Gastroesophageal sphincter (tissue), 3 donors: ENCODE measurements around the gene DBH.

Experiments
- CTCF ChIP-seq, 4 experiments: fragments of 200-600 bp in 2 of 4; fragments of 450-650 bp in 2 of 4; sonication (generic) in 1 of 4; IDR thresholded peaks; one replicate each; pipeline ENCODE4 v1.5.1; 2017 to 2019; ENCODE audit warnings: antibody characterized with exemption in 4 of 4, mild to moderate bottlenecking in 2 of 4, moderate library complexity in 2 of 4
- EP300 ChIP-seq: sonication (generic); formaldehyde crosslinking; IDR thresholded peaks from one replicate; pipeline ENCODE4 v1.6.1; 2017; ENCODE audit warnings: antibody characterized with exemption, mild to moderate bottlenecking
- POLR2A ChIP-seq, 2 donors: fragments of 450-650 bp; IDR thresholded peaks; one replicate each; pipeline ENCODE4 v1.6.1; 2017; ENCODE audit warnings: antibody characterized with exemption in 2 of 2, mild to moderate bottlenecking in 2 of 2, moderate library complexity in 1 of 2
- POLR2AphosphoS5 ChIP-seq: sonication (generic); formaldehyde crosslinking; IDR thresholded peaks from one replicate; pipeline ENCODE4 v1.6.1; 2017; ENCODE audit warnings: antibody characterized with exemption

GRCh38 chr9:133683586-133684120, 47.5 kb downstream of the DBH start:
- no peak for TF ChIP-seq CTCF (IDR thresholded peaks at IDR 0.05)
- no peak for TF ChIP-seq POLR2A (IDR thresholded peaks at IDR 0.05)
- no peak for TF ChIP-seq POLR2AphosphoS5
- no peak for TF ChIP-seq EP300
